ENCODE data around the gene CLEC4F. TPM values are rescaled to one million over a fixed set of nuclear protein-coding genes. Genes with fewer than 3 reads are reported as not detected.

Gene CLEC4F
- total RNA-seq, 4 donors from 2014 or later: 0.67 to 32.2 TPM; not detected in 2

GRCh38 chr2:70779911-70780545 is 40.4 kb downstream of the CLEC4F start:
- TF ChIP-seq CTCF (IDR thresholded peaks at IDR 0.05) (no peak), POLR2A (IDR thresholded peaks at IDR 0.05) (no peak)
- H3K27me3 ChIP-seq: no peaks in the 10 kb centered on the region
- DNase-seq: no peak
- H3K9me3 ChIP-seq: no peaks in the 10 kb centered on the region
- H3K36me3 ChIP-seq: no peaks in the 10 kb centered on the region
- no peak overlapping the region for H3K27ac ChIP-seq
- no peak overlapping the region for H3K4me3 ChIP-seq
- H3K4me1 ChIP-seq: no peaks in the 10 kb centered on the region

GRCh38 chr2:70779491-70779890 is 40.9 kb downstream of the CLEC4F start:
- H3K9me3 ChIP-seq: no peaks in the 10 kb centered on the region
- H3K27ac ChIP-seq: no peak overlapping the region
- no peak for DNase-seq
- no peaks in the 10 kb centered on the region for H3K27me3 ChIP-seq
- TF ChIP-seq CTCF (IDR thresholded peaks at IDR 0.05): no peak
- TF ChIP-seq POLR2A (IDR thresholded peaks at IDR 0.05): no peak
- no peak overlapping the region for H3K4me3 ChIP-seq
- no peaks in the 10 kb centered on the region for H3K4me1 ChIP-seq
- H3K36me3 ChIP-seq: no peaks in the 10 kb centered on the region

- no peaks in the 10 kb centered on the region for H3K36me3 ChIP-seq
These were observed 41.7 kb downstream of the CLEC4F start for GRCh38 chr2:70778676-70779075.

GRCh38 chr2:70777450-70777849 is 42.9 kb downstream of the CLEC4F start:
- H3K9me3 ChIP-seq: no peaks in the 10 kb centered on the region
- no peak overlapping the region for H3K4me3 ChIP-seq
- H3K27me3 ChIP-seq: no peaks in the 10 kb centered on the region
- H3K27ac ChIP-seq: no peak overlapping the region
- TF ChIP-seq POLR2A (IDR thresholded peaks at IDR 0.05): no peak
- no peak for TF ChIP-seq CTCF (IDR thresholded peaks at IDR 0.05)
- no peaks in the 10 kb centered on the region for H3K4me1 ChIP-seq
- no peaks in the 10 kb centered on the region for H3K36me3 ChIP-seq
- DNase-seq: no peak

More at GRCh38 chr2:70778676-70779075, 41.7 kb downstream of the CLEC4F start:
- Histone ChIP-seq H3K4me1 (no peaks in the 10 kb centered on the region), H3K4me3 (no peak overlapping the region), H3K27ac (no peak overlapping the region), H3K27me3 (no peaks in the 10 kb centered on the region), H3K9me3 (no peaks in the 10 kb centered on the region)
- TF ChIP-seq CTCF (IDR thresholded peaks at IDR 0.05) (no peak), POLR2A (IDR thresholded peaks at IDR 0.05) (no peak)
- no peak for DNase-seq

GRCh38 chr2:70776266-70776665 is 44.1 kb downstream of the CLEC4F start:
- no peaks in the 10 kb centered on the region for H3K4me1 ChIP-seq

More at GRCh38 chr2:70776266-70776665, 44.1 kb downstream of the CLEC4F start:
- no peak overlapping the region for H3K4me3 ChIP-seq
- H3K27ac ChIP-seq: no peak overlapping the region
- no peaks in the 10 kb centered on the region for H3K27me3 ChIP-seq
- H3K9me3 ChIP-seq: no peaks in the 10 kb centered on the region
- no peak for TF ChIP-seq CTCF (IDR thresholded peaks at IDR 0.05)
- no peak for TF ChIP-seq POLR2A (IDR thresholded peaks at IDR 0.05)
- no peaks in the 10 kb centered on the region for H3K36me3 ChIP-seq
- DNase-seq: no peak

Data from Peyer's patch (tissue), 4 donors.